Neural progenitor cell (in vitro differentiated cells): ENCODE measurements around the gene CAPN10. TPM values are rescaled to one million over a fixed set of nuclear protein-coding genes. Genes with fewer than 3 reads are reported as not detected.

Experiments
- DNase-seq: peaks from one replicate; pipeline ENCODE4 v3.0.0-alpha.2; 2016; ENCODE audit warnings: low spot score
- H2AFZ ChIP-seq: fragments of 200-600 bp; sonication (generic); replicated peaks from 2 replicates; pipeline ENCODE4 v1.6.1; 2016; ENCODE audit warnings: antibody characterized with exemption
- H3F3A ChIP-seq: fragments of 200-600 bp; sonication (generic); 2 replicates; pipeline ENCODE4 v1.6.1; 2016; ENCODE audit warnings: antibody characterized with exemption, low read depth
- H3K27ac ChIP-seq: fragments of 200-600 bp; sonication (generic); 2 replicates; pipeline ENCODE4 v1.5.1; 2016; ENCODE audit warnings: mild to moderate bottlenecking
- H3K27me3 ChIP-seq: fragments of 200-600 bp; sonication (generic); 2 replicates; pipeline ENCODE4 v1.6.1; 2016; ENCODE audit warnings: mild to moderate bottlenecking, moderate library complexity
- H3K36me3 ChIP-seq: fragments of 200-600 bp; sonication (generic); 2 replicates; pipeline ENCODE4 v1.5.1; 2016
- H3K4me1 ChIP-seq: fragments of 200-600 bp; sonication (generic); 2 replicates; pipeline ENCODE4 v1.6.1; 2016; ENCODE audit warnings: mixed run types
- H3K4me2 ChIP-seq: fragments of 200-600 bp; sonication (generic); 2 replicates; pipeline ENCODE4 v1.6.1; 2016
- H3K4me3 ChIP-seq: fragments of 200-600 bp; sonication (generic); 2 replicates; pipeline ENCODE4 v1.5.1; 2016
- H3K79me2 ChIP-seq: fragments of 200-600 bp; sonication (generic); 2 replicates; pipeline ENCODE4 v1.6.1; 2016; ENCODE audit warnings: low read depth
- H3K9ac ChIP-seq: fragments of 200-600 bp; sonication (generic); 2 replicates; pipeline ENCODE4 v1.6.1; 2016
- H3K9me3 ChIP-seq: fragments of 200-600 bp; sonication (generic); 2 replicates; pipeline ENCODE4 v1.5.1; 2016; ENCODE audit warnings: low read depth
- H4K20me1 ChIP-seq: fragments of 200-600 bp; sonication (generic); 2 replicates; pipeline ENCODE4 v1.6.1; 2016; ENCODE audit warnings: low read depth
- H3K27ac Mint-ChIP-seq: 3 replicates; pipeline ENCODE4 v1.8.0; 2021; ENCODE audit warnings: mixed read lengths
- H3K27me3 Mint-ChIP-seq: 2 replicates; pipeline ENCODE4 v1.8.0; 2022; ENCODE audit warnings: low read depth, mild to moderate bottlenecking, inconsistent platforms, moderate library complexity, mixed read lengths; ENCODE audit not compliant: insufficient read depth
- H3K36me3 Mint-ChIP-seq: 3 replicates; pipeline ENCODE4 v1.8.0; 2021; ENCODE audit warnings: mixed read lengths
- H3K4me1 Mint-ChIP-seq: 3 replicates; pipeline ENCODE4 v1.8.0; 2021; ENCODE audit warnings: mixed read lengths
- H3K4me3 Mint-ChIP-seq: 3 replicates; pipeline ENCODE4 v1.8.0; 2021; ENCODE audit warnings: mild to moderate bottlenecking, moderate library complexity, mixed read lengths
- H3K9me3 Mint-ChIP-seq: 3 replicates; pipeline ENCODE4 v1.8.0; 2020; ENCODE audit warnings: mixed read lengths
- CTCF ChIP-seq: fragments of 200-600 bp; sonication (generic); IDR thresholded peaks from 2 replicates; pipeline ENCODE4 v1.5.1; 2017; ENCODE audit warnings: antibody characterized with exemption, mild to moderate bottlenecking
- EZH2 ChIP-seq: fragments of 200-600 bp; sonication (generic); IDR thresholded peaks from 2 replicates; pipeline ENCODE4 v1.6.1; 2017; ENCODE audit warnings: antibody characterized with exemption, mild to moderate bottlenecking, moderate library complexity
- EZH2phosphoT487 ChIP-seq: fragments of 200-600 bp; sonication (generic); IDR thresholded peaks from 2 replicates; pipeline ENCODE4 v1.6.1; 2017; ENCODE audit warnings: antibody characterized with exemption
- total RNA-seq: library from RNA; depleted of rRNA; stranded (reverse); fragments of >200 nt; gene quantifications from 2 replicates; pipeline ENCODE4 v1.2.3, GENCODE V29; 2015; ENCODE audit warnings: low replicate concordance

CAPN10 gene
- total RNA-seq, 1 donor from 2014 or later: 16.1 TPM

- no peak overlapping the region for H2AFZ ChIP-seq
- no peak for TF ChIP-seq EZH2phosphoT487
- no peak for TF ChIP-seq CTCF
- no peak for TF ChIP-seq EZH2
- Mint-ChIP-seq H3K9me3 (peaks cover 25% of the 10 kb centered on the region), H3K27me3 (peaks cover 14% of the 10 kb centered on the region), H3K4me1 (no peaks in the 10 kb centered on the region), H3K36me3 (peaks cover 4% of the 10 kb centered on the region), H3K27ac (no peak overlapping the region), H3K4me3 (no peak overlapping the region)
- H3F3A ChIP-seq: no peaks in the 10 kb centered on the region
- H3K4me2 ChIP-seq: no peak overlapping the region
- no peak overlapping the region for H3K27ac ChIP-seq
- H3K9me3 ChIP-seq: no peaks in the 10 kb centered on the region
- no peak overlapping the region for H3K9ac ChIP-seq
- H3K4me1 ChIP-seq: no peaks in the 10 kb centered on the region
- no peaks in the 10 kb centered on the region for H3K79me2 ChIP-seq
- peaks cover 29% of the 10 kb centered on the region for H3K27me3 ChIP-seq
- no peak for DNase-seq
- H4K20me1 ChIP-seq: no peaks in the 10 kb centered on the region
- H3K4me3 ChIP-seq: no peak overlapping the region
- no peaks in the 10 kb centered on the region for H3K36me3 ChIP-seq
Measured at GRCh38 chr2:240637116-240637900, 50.8 kb downstream of the CAPN10 start.

- H3K4me3 Mint-ChIP-seq: no peak overlapping the region
Measured at GRCh38 chr2:240637901-240638345, 51.4 kb downstream of the CAPN10 start.

DNA sequence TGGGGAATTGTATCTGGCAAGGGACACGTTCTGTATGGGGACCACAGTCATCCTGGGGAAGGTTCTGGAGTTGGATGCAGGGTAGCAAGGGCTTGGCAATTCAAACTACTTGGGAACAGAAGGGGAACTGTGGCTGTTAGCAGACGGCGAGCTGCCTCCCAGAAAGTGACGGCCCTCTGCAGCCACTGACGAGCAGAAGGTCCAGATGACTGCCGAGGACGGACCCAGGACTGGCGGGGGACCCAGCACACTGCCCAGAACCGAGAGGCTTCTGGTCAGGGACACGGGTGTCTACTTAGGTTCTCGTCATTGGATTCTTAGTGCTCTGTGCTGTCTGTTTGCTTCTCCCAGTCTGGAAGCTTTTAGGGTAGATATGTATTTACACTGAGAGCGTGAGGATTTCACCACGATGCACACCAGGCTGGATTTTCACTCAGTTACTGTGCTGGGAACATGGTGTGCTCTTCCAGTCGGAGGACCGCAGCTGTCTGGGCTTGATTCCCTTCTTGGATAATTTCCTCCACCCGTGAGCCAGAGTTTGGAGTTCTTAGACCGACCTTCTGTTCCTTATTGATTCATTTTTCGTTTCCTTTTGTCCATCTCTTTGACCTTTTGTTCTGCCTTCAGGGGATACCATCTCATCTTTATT lies 52.1 kb downstream of the CAPN10 start:
- peaks cover 11% of the 10 kb centered on the region for H3K27me3 Mint-ChIP-seq
- H3F3A ChIP-seq: no peaks in the 10 kb centered on the region

More at GRCh38 chr2:240637901-240638345, 51.4 kb downstream of the CAPN10 start:
- peaks cover 4% of the 10 kb centered on the region for H3K36me3 Mint-ChIP-seq
- no peak overlapping the region for H3K27ac Mint-ChIP-seq
- no peak overlapping the region for H3K4me3 ChIP-seq
- H3K27ac ChIP-seq: no peak overlapping the region
- H3K9me3 ChIP-seq: no peaks in the 10 kb centered on the region
- TF ChIP-seq EZH2phosphoT487 (no peak), CTCF (no peak), EZH2 (no peak)
- H4K20me1 ChIP-seq: no peaks in the 10 kb centered on the region
- peaks cover 29% of the 10 kb centered on the region for H3K27me3 ChIP-seq
- peaks cover 14% of the 10 kb centered on the region for H3K27me3 Mint-ChIP-seq
- H3K9ac ChIP-seq: no peak overlapping the region
- H3K9me3 Mint-ChIP-seq: peaks cover 20% of the 10 kb centered on the region
- no peak overlapping the region for H2AFZ ChIP-seq
- no peaks in the 10 kb centered on the region for H3K79me2 ChIP-seq
- no peaks in the 10 kb centered on the region for H3K4me1 Mint-ChIP-seq
- no peaks in the 10 kb centered on the region for H3F3A ChIP-seq
- H3K36me3 ChIP-seq: no peaks in the 10 kb centered on the region
- no peak for DNase-seq
- no peak overlapping the region for H3K4me2 ChIP-seq
- no peaks in the 10 kb centered on the region for H3K4me1 ChIP-seq

More for the DNA sequence above, 52.1 kb downstream of the CAPN10 start:
- H2AFZ ChIP-seq: no peak overlapping the region
- no peak overlapping the region for H3K4me3 ChIP-seq
- Mint-ChIP-seq H3K4me1 (peaks cover 5% of the 10 kb centered on the region), H3K4me3 (no peak overlapping the region), H3K27ac (no peak overlapping the region), H3K9me3 (peaks cover 13% of the 10 kb centered on the region), H3K36me3 (no peaks in the 10 kb centered on the region)
- no peaks in the 10 kb centered on the region for H3K9me3 ChIP-seq
- H3K9ac ChIP-seq: no peak overlapping the region
- TF ChIP-seq EZH2 (no peak), EZH2phosphoT487 (no peak), CTCF (no peak)
- no peak for DNase-seq
- H3K4me1 ChIP-seq: no peaks in the 10 kb centered on the region
- H3K4me2 ChIP-seq: no peak overlapping the region
- no peaks in the 10 kb centered on the region for H3K79me2 ChIP-seq
- no peak overlapping the region for H3K27ac ChIP-seq
- H4K20me1 ChIP-seq: no peaks in the 10 kb centered on the region
- H3K27me3 ChIP-seq: peaks cover 29% of the 10 kb centered on the region
- H3K36me3 ChIP-seq: no peaks in the 10 kb centered on the region
